ENCODE results near the gene AKAP6. TPM values are rescaled to one million over a fixed set of nuclear protein-coding genes. Genes with fewer than 3 reads are reported as not detected.

The AKAP6 gene
- total and polyA plus RNA-seq, 10 of the 15 experiments (the other 5 are each of a cell fraction or from before 2014, with no cell fraction given), result 0.35 to 5.9 (median 2.2) TPM

DNA sequence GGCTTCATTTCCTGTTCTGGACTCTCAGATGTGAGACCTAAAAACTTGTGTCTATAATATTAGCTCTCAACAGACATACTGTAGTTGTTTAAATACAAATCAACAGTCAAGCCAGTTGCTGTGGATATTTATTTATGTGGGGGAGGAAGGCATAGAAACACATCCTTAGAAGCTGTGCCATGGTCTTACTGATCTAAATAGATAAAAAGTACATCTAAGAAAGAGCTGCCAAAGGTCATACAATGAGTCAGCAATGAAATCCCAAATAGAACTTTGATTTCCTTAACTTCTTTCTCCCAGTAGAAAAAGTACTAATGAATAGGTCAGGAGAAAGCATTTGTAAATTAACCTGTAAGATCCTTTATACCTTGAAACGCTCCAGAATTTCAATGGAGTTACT is 185.1 kb downstream of the AKAP6 start:
- RAD21 ChIA-PET (ENCODE audit: unreplicated experiment), result interaction anchor here (0.8 to 1.8 kb wide), 5 partner anchors 45 to 588 kb away, joined by 3 to 12 read pairs (median 3); no protein-coding TSS in a partner anchor
- H3K4me2 ChIP-seq (ENCODE audit: control insufficient read depth, insufficient read depth), result no peak overlapping the region
- H3K36me3 ChIP-seq (ENCODE audit: control insufficient read depth in 2 of 2, insufficient read depth in 2 of 2, low read length in 1 of 2), result no peaks in the 10 kb centered on the region
- no peaks in the 10 kb centered on the region for H3K9me3 ChIP-seq (replicated peaks; ENCODE audit: control insufficient read depth, insufficient read depth, low read length)
- H3K9ac ChIP-seq (ENCODE audit: control insufficient read depth, insufficient read depth, low read length), result no peak overlapping the region
- H3K79me2 ChIP-seq (ENCODE audit: control insufficient read depth, insufficient read depth, low read length), result no peaks in the 10 kb centered on the region
- in situ Hi-C loops (cut with MboI) (no loop called here), intact Hi-C loops (cut with micrococcal nuclease; ENCODE audit: unreplicated experiment) (no loop called here)
- SMC1A ChIA-PET (ENCODE audit: uncharacterized antibody, unreplicated experiment), result interaction anchor here (1.0 to 1.3 kb wide), 3 partner anchors 44 to 260 kb away, joined by 3 to 5 read pairs (median 3); no protein-coding TSS in a partner anchor
- POLR2A ChIA-PET, result no interaction called here
- H3K4me3 ChIP-seq, result no peak overlapping the region
- H3K27me3 ChIP-seq (replicated peaks in 1 of 2; ENCODE audit: control insufficient read depth in 2 of 2, insufficient read depth in 2 of 2, low read length in 1 of 2), result no peaks in the 10 kb centered on the region; a peak in 1 of 4 replicates
- no peaks in the 10 kb centered on the region for H3K4me1 ChIP-seq (ENCODE audit: control insufficient read depth, insufficient read depth, low read length)
- FAIRE-seq (no peak), DNase-seq (ENCODE audit: low read depth, low spot score) (no peak), ATAC-seq (no peak)
- no peak overlapping the region for H2AFZ ChIP-seq (ENCODE audit: control insufficient read depth, low read depth, low read length)
- 4% methylated on average over 1 of the region's 1 CpG for WGBS (ENCODE audit: insufficient coverage, insufficient replicate concordance, low lambda C conversion rate, missing lambda C conversion rate)
- no TSS peak for BruUV-seq (replicated peaks)
- no peaks in the 10 kb centered on the region for H4K20me1 ChIP-seq (ENCODE audit: control insufficient read depth, insufficient read depth)
- no peak overlapping the region for H3K27ac ChIP-seq (ENCODE audit: control insufficient read depth, insufficient read depth)
- CTCF ChIA-PET, result interaction anchor here (0.7 to 2.3 kb wide), 15 partner anchors 9 to 1030 kb away, joined by 3 to 11 read pairs (median 4); no protein-coding TSS in a partner anchor
- no peak for TF ChIP-seq FOXM1 (IDR thresholded peaks at IDR 0.05; ENCODE audit: low read depth, low read length)
- TF ChIP-seq LARP7 (IDR thresholded peaks at IDR 0.05), result no peak
- no peak for TF ChIP-seq CEBPB (IDR thresholded peaks at IDR 0.05; ENCODE audit: borderline replicate concordance in 1 of 2, low read depth in 2 of 2, low read length in 2 of 2)
- TF ChIP-seq, protein P1, sequence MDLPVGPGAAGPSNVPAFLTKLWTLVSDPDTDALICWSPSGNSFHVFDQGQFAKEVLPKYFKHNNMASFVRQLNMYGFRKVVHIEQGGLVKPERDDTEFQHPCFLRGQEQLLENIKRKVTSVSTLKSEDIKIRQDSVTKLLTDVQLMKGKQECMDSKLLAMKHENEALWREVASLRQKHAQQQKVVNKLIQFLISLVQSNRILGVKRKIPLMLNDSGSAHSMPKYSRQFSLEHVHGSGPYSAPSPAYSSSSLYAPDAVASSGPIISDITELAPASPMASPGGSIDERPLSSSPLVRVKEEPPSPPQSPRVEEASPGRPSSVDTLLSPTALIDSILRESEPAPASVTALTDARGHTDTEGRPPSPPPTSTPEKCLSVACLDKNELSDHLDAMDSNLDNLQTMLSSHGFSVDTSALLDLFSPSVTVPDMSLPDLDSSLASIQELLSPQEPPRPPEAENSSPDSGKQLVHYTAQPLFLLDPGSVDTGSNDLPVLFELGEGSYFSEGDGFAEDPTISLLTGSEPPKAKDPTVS (IDR thresholded peaks at IDR 0.05; ENCODE audit: low read depth, low read length), result no peak
- no peak for TF ChIP-seq BMI1 (IDR thresholded peaks at IDR 0.05; ENCODE audit: borderline replicate concordance)
- no peak for TF ChIP-seq STAT3 (IDR thresholded peaks at IDR 0.05; ENCODE audit: low read depth, low read length)
- no peak for TF ChIP-seq CHD2 (IDR thresholded peaks at IDR 0.05; ENCODE audit: borderline replicate concordance, low read depth, low read length)
- TF ChIP-seq STAT1 (conservative IDR thresholded peaks at IDR 0.05), result no peak
- no peak for TF ChIP-seq EED (IDR thresholded peaks at IDR 0.05; ENCODE audit: low read depth)
- no peak for TF ChIP-seq RB1 (IDR thresholded peaks at IDR 0.05; ENCODE audit: borderline replicate concordance)
- TF ChIP-seq, protein P2, sequence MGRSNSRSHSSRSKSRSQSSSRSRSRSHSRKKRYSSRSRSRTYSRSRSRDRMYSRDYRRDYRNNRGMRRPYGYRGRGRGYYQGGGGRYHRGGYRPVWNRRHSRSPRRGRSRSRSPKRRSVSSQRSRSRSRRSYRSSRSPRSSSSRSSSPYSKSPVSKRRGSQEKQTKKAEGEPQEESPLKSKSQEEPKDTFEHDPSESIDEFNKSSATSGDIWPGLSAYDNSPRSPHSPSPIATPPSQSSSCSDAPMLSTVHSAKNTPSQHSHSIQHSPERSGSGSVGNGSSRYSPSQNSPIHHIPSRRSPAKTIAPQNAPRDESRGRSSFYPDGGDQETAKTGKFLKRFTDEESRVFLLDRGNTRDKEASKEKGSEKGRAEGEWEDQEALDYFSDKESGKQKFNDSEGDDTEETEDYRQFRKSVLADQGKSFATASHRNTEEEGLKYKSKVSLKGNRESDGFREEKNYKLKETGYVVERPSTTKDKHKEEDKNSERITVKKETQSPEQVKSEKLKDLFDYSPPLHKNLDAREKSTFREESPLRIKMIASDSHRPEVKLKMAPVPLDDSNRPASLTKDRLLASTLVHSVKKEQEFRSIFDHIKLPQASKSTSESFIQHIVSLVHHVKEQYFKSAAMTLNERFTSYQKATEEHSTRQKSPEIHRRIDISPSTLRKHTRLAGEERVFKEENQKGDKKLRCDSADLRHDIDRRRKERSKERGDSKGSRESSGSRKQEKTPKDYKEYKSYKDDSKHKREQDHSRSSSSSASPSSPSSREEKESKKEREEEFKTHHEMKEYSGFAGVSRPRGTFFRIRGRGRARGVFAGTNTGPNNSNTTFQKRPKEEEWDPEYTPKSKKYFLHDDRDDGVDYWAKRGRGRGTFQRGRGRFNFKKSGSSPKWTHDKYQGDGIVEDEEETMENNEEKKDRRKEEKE (IDR thresholded peaks at IDR 0.05), result no peak
- no peak for TF ChIP-seq JUND (IDR thresholded peaks at IDR 0.05; ENCODE audit: low read depth, low read length)
- TF ChIP-seq, protein P3, sequence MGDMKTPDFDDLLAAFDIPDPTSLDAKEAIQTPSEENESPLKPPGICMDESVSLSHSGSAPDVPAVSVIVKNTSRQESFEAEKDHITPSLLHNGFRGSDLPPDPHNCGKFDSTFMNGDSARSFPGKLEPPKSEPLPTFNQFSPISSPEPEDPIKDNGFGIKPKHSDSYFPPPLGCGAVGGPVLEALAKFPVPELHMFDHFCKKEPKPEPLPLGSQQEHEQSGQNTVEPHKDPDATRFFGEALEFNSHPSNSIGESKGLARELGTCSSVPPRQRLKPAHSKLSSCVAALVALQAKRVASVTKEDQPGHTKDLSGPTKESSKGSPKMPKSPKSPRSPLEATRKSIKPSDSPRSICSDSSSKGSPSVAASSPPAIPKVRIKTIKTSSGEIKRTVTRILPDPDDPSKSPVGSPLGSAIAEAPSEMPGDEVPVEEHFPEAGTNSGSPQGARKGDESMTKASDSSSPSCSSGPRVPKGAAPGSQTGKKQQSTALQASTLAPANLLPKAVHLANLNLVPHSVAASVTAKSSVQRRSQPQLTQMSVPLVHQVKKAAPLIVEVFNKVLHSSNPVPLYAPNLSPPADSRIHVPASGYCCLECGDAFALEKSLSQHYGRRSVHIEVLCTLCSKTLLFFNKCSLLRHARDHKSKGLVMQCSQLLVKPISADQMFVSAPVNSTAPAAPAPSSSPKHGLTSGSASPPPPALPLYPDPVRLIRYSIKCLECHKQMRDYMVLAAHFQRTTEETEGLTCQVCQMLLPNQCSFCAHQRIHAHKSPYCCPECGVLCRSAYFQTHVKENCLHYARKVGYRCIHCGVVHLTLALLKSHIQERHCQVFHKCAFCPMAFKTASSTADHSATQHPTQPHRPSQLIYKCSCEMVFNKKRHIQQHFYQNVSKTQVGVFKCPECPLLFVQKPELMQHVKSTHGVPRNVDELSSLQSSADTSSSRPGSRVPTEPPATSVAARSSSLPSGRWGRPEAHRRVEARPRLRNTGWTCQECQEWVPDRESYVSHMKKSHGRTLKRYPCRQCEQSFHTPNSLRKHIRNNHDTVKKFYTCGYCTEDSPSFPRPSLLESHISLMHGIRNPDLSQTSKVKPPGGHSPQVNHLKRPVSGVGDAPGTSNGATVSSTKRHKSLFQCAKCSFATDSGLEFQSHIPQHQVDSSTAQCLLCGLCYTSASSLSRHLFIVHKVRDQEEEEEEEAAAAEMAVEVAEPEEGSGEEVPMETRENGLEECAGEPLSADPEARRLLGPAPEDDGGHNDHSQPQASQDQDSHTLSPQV (IDR thresholded peaks at IDR 0.05), result no peak
